Measurements from ENCODE around the gene SUN1.

The SUN1 gene

DNA sequence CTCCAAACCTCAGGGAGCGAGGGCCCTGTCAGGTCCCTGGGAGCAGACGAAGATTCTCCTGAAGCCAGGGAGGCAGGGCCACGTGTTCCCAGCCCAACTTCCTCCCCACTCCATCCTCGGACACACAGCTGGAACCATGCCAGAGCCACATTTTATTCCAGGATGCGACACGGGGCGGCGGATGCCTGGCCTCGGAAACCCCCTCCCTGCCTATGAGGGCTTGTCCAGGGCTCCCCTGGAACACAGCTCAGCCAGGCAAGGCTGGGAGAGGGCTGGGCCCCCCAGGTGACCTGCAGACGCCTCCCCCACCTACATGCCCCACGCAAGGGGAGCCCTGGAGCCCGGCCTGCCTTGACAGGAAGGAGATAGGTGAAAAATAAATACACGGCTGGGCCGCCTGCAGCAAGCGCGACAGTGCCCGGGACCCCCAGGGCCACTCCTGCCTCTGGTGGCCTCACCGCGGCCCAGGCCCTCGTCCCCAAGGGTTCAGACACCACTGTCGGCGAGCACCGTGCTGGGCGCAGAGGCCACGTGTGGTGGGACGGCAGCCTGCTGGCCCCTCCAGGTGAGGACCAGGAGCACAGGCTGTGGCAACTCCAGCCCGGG, 65.6 kb downstream of the SUN1 start:
- Histone ChIP-seq H3K79me2 (ENCODE audit: low read length) (no peaks in the 10 kb centered on the region), H3K27ac (ENCODE audit: low read length) (no peak overlapping the region), H3K4me2 (ENCODE audit: low read depth, low read length) (no peak overlapping the region), H3K9me2 (replicated peaks; ENCODE audit: insufficient read depth, low read length) (no peaks in the 10 kb centered on the region), H3K4me3 (ENCODE audit: low read length) (no peak overlapping the region), H3K27me3 (replicated peaks; ENCODE audit: insufficient read depth, low read length) (no peaks in the 10 kb centered on the region), H4K20me1 (ENCODE audit: insufficient read depth, low read length) (no peaks in the 10 kb centered on the region), H3F3A (ENCODE audit: insufficient read depth, low read length) (no peaks in the 10 kb centered on the region), H3K4me1 (ENCODE audit: low read length) (no peaks in the 10 kb centered on the region), H3K9me3 (replicated peaks; ENCODE audit: insufficient read depth, low read length) (no peaks in the 10 kb centered on the region), H3K9ac (ENCODE audit: low read length) (no peak overlapping the region), H2AFZ (ENCODE audit: low read length) (no peak overlapping the region), H3K36me3 (replicated peaks; ENCODE audit: insufficient read depth, low read length) (peaks cover 9% of the 10 kb centered on the region)
- DNase-seq, result no peak
- TF ChIP-seq EZH2phosphoT487 (IDR thresholded peaks at IDR 0.05; ENCODE audit: low read length) (no peak), EZH2 (optimal IDR thresholded peaks at IDR 0.05; ENCODE audit: low read depth, low read length) (no peak)
- TF ChIP-seq, protein P1, sequence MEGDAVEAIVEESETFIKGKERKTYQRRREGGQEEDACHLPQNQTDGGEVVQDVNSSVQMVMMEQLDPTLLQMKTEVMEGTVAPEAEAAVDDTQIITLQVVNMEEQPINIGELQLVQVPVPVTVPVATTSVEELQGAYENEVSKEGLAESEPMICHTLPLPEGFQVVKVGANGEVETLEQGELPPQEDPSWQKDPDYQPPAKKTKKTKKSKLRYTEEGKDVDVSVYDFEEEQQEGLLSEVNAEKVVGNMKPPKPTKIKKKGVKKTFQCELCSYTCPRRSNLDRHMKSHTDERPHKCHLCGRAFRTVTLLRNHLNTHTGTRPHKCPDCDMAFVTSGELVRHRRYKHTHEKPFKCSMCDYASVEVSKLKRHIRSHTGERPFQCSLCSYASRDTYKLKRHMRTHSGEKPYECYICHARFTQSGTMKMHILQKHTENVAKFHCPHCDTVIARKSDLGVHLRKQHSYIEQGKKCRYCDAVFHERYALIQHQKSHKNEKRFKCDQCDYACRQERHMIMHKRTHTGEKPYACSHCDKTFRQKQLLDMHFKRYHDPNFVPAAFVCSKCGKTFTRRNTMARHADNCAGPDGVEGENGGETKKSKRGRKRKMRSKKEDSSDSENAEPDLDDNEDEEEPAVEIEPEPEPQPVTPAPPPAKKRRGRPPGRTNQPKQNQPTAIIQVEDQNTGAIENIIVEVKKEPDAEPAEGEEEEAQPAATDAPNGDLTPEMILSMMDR (IDR thresholded peaks at IDR 0.05; ENCODE audit: low read length), result no peak

DNA sequence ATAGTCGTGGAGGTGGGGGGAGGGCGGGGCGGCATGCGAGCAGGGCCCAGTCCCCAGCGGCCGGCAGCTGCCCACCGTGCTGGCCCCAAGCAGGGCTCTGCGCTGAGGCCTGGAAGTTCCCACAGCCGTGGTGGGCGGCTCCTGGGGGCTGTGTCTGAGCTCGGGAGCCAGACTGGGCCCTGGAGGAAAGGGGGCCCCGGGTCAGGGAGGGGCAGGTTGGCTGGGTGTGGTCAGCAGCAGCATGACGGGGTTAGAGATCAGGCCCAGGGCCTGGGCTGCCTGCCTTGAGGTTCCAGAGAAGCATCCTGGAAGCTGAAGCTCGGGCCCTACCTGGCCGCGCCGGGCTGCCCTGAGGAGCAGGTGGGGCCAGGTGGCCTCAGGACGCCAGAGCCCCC, 66.2 kb downstream of the SUN1 start:
- no peaks in the 10 kb centered on the region for H3K4me1 ChIP-seq (ENCODE audit: low read length)
- DNase-seq, result no peak
- H3K9ac ChIP-seq (ENCODE audit: low read length), result no peak overlapping the region
- H4K20me1 ChIP-seq (ENCODE audit: insufficient read depth, low read length), result no peaks in the 10 kb centered on the region
- no peaks in the 10 kb centered on the region for H3F3A ChIP-seq (ENCODE audit: insufficient read depth, low read length)
- no peak overlapping the region for H3K27ac ChIP-seq (ENCODE audit: low read length)
- H3K4me2 ChIP-seq (ENCODE audit: low read depth, low read length), result no peak overlapping the region
- H3K36me3 ChIP-seq (replicated peaks; ENCODE audit: insufficient read depth, low read length), result peaks cover 9% of the 10 kb centered on the region
- no peak overlapping the region for H2AFZ ChIP-seq (ENCODE audit: low read length)
- no peaks in the 10 kb centered on the region for H3K9me3 ChIP-seq (replicated peaks; ENCODE audit: insufficient read depth, low read length)
- no peaks in the 10 kb centered on the region for H3K27me3 ChIP-seq (replicated peaks; ENCODE audit: insufficient read depth, low read length)
- H3K79me2 ChIP-seq (ENCODE audit: low read length), result no peaks in the 10 kb centered on the region
- no peak overlapping the region for H3K4me3 ChIP-seq (ENCODE audit: low read length)
- H3K9me2 ChIP-seq (replicated peaks; ENCODE audit: insufficient read depth, low read length), result no peaks in the 10 kb centered on the region
- no peak for TF ChIP-seq EZH2phosphoT487 (IDR thresholded peaks at IDR 0.05; ENCODE audit: low read length)
- TF ChIP-seq EZH2 (optimal IDR thresholded peaks at IDR 0.05; ENCODE audit: low read depth, low read length), result no peak
- TF ChIP-seq, protein P1 (IDR thresholded peaks at IDR 0.05; ENCODE audit: low read length), result no peak

DNA sequence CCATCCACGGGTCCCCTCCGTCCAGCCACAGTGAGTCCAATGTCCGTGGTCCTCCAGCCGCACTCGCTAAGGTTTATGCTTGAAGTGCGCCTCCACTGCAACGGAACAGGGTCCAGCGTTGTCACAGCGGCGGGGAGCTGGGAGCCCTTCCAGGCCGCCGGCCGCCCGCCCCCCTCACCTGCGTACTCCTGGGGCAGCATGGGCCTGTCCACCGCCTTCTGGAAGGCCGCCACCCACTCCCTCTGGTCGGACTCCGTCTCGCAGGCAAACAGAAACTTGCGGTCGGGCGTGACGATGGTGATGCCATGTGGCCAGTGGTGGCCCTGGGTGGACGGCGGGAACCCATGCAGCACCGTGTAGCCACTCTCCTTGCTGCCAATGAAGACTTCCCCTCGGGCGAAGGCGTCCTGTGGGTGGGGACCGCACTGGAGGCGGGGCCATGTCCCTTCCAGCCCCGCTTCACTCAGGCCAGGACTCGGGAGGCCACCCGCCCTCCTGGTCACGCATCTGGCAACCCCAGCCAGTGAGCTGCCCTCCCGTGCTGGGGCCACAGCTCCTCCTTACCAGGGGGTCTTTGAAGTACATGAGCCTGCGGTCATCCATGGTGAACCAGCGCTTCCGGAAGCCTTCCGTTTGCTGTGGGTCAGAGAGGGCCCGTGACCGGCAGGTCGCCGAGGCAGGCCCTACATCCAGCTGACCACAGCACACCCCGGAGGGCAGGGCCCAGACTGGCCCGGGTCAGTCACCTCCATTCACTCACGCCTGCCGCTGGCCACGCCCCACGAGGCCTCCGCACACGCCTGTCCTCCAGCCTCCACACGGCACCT, 66.8 kb downstream of the SUN1 start:
- no peaks in the 10 kb centered on the region for H3K9me2 ChIP-seq (replicated peaks; ENCODE audit: insufficient read depth, low read length)
- no peak overlapping the region for H3K9ac ChIP-seq (ENCODE audit: low read length)
- H2AFZ ChIP-seq (ENCODE audit: low read length), result no peak overlapping the region
- no peak overlapping the region for H3K4me2 ChIP-seq (ENCODE audit: low read depth, low read length)
- H3K4me3 ChIP-seq (ENCODE audit: low read length), result no peak overlapping the region
- no peaks in the 10 kb centered on the region for H3K79me2 ChIP-seq (ENCODE audit: low read length)
- no peaks in the 10 kb centered on the region for H4K20me1 ChIP-seq (ENCODE audit: insufficient read depth, low read length)
- no peaks in the 10 kb centered on the region for H3K27me3 ChIP-seq (replicated peaks; ENCODE audit: insufficient read depth, low read length)
- no peak overlapping the region for H3K27ac ChIP-seq (ENCODE audit: low read length)
- DNase-seq, result no peak
- H3K36me3 ChIP-seq (replicated peaks; ENCODE audit: insufficient read depth, low read length), result peaks cover 5% of the 10 kb centered on the region
- H3F3A ChIP-seq (ENCODE audit: insufficient read depth, low read length), result no peaks in the 10 kb centered on the region
- H3K9me3 ChIP-seq (replicated peaks; ENCODE audit: insufficient read depth, low read length), result no peaks in the 10 kb centered on the region
- TF ChIP-seq EZH2phosphoT487 (IDR thresholded peaks at IDR 0.05; ENCODE audit: low read length), result no peak
- no peak for TF ChIP-seq EZH2 (optimal IDR thresholded peaks at IDR 0.05; ENCODE audit: low read depth, low read length)
- TF ChIP-seq, protein P1 (IDR thresholded peaks at IDR 0.05; ENCODE audit: low read length), result no peak
- H3K4me1 ChIP-seq (ENCODE audit: low read length), result no peaks in the 10 kb centered on the region
